SK-N-DZ (cell line): ENCODE results near the gene MT1HL1. TPM values are rescaled to one million over a fixed set of nuclear protein-coding genes. Genes with fewer than 3 reads are reported as not detected.

Experiments used
- DNase-seq: peaks from one replicate; pipeline ENCODE4 v3.0.0-alpha.2; 2015; ENCODE audit warnings: low spot score
- polyA plus RNA-seq, 2 experiments: library from polyadenylated mRNA; depleted of rRNA; stranded (reverse); fragments of >200 nt; gene quantifications; 2 replicates each; pipeline ENCODE4 v1.2.3, GENCODE V29; 2014

Gene MT1HL1
- not detected in 2 replicates for polyA plus RNA-seq (2014; cell fraction: cytosol; rRNA removed)
- polyA plus RNA-seq (2014; cell fraction: nucleus; rRNA removed), result not detected in 2 replicates

DNA sequence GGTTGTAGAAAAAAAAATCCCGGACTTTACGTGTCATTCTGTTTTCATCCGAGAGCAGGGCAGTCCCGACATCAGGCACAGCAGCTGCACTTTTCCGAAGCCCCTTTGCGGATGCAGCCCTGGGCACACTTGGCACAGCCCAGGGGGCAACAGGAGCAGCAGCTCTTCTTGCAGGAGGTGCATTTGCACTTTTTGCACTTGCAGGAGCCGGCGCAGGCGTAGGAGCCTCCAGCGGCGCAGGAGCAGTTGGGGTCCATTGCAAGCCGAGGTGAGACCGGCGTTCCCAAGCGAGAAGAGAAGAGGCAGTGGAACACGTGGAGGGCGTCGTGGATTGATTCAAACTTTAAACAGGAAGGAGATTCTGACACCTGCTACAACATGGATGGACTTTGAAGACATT, at the start of gene MT1HL1:
MT1HL1 (minus strand) TSS at position 326 of the 400 bp plus-strand sequence; CDS start at position 257, 69 bp downstream.
- DNase-seq, result no peak

DNA sequence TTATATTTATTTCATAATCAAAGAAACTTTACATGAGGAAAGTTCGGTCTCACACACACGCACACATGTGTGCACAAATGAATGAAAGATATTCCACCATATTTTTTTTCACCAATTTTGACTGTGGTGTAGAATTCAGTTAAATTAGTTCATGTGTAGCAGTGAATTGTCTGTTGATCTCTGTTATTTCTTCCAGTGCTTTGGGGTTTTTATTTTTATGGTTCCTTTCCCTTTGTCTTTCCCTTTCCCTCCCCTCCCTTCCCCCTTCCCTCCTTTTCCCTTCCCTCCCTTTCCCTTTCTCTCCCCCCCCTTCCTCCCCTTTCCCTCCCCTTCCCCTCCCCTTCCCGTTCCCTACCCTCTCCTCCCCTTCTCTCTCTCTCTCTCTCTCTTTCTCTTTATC, 46.7 kb upstream of the MT1HL1 start:
- no peak for DNase-seq

- DNase-seq, result no peak
Measured at GRCh38 chr1:237050185-237050584, 45.9 kb upstream of the MT1HL1 start.

DNA sequence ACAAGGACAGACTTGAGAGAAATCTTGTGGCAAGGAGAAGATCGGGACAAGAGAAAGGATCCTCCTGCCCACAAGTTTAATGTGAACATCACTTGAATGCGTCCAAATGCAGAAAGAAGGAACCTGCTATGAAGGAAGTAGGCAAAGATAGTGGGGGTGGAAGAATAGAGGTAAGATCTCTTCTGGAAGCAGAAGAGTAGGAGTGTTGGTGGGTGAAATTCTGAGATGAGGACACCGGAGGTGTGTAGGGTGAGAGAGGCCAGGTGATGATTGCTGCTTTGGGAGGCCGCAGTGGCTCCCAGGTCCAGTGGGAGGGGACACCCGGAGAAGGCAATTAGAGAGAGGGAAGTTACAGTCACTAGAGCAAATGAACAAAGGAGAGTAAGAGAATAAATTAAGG, 44.6 kb upstream of the MT1HL1 start:
- DNase-seq, result no peak

DNA sequence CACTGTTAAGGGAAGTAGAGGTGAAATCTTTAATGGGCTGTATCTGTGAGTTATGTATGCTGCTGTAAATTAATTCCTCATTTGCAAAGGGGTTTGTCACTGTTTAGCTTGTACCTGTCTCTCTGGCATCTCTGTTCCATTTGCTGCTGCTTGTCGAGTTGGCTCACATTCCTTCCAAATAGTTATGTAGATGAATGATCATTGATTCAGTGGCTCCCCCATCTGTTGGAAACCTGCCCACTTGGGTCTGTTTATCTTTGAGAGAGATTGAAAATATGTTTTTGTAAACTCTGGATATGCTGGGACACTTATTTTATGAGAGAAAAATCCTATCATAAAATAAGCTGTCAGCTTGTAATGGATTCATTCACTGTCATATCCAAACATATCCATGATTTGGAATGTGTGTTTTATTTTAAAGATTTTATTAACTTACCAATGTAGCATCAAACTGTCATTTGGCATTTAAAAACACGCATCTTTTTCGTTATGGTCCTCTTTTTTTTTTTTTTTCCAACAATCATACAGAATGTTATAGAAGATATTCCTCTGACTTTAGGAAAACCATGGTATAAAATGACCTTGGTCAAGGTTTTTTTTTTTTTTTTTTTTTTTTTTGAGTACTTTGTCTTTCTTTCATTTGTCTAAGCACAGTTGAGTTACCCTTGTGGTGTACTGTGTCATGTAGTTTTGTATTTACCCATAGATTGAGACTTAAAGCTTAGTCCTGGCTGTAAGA, 41.2 kb upstream of the MT1HL1 start:
- DNase-seq, result no peak

- peak; percentile 3 for DNase-seq
Measured at GRCh38 chr1:237043846-237044636, 39.8 kb upstream of the MT1HL1 start.

DNA sequence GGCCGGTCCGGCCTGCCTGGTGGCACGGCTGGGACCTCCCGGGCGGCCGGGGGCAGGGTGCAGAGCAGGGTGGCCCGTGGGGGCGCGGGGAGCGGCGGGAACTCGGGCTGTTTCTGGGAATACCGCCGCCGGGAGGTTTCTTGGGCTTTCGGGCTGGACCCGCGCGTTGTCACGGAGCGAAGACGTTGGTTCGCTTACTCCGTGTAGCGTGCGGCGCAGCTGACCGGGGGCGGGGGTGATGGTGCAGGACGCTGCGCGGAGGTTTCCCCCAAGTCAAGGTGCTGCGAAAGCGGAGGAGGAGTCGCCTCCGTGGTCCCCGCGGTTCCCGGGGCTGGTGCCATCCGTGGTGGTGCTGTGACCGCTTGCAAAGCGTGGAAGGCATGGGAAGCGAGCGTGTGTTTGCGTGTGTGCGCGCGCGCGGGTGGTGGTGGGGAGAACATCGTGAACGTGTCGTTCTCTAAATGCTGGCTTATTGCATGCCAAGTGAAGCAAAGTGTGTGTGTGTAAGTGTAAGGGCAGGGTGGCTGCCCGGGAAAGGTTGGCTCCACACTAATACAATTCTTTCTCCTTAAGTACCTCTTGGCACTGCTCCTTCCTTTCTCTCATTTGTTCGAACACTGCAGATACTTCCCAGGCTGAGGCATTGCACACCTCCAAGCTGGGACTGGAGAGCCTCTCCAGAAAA, 38.8 kb upstream of the MT1HL1 start:
- DNase-seq, result peak; percentile 12

DNA sequence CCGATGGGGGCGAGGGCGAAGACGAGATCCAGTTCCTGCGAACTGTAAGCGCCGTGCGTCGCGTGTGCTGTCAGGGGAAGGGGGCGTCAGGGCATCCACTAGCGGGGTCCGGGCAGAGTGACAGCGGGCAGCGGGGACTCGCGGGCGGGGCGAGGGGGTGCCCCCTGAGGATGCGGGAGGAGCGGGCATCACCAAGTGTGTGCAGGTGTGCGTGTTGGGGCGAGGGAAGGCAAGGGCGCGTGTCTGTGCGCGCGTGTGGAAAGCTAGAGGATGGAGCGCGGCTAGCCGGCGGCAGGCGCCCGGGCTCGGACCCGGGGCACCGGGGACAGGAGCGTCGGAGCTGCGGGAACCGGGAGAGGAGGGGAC, 38.3 kb upstream of the MT1HL1 start:
- no peak for DNase-seq

DNA sequence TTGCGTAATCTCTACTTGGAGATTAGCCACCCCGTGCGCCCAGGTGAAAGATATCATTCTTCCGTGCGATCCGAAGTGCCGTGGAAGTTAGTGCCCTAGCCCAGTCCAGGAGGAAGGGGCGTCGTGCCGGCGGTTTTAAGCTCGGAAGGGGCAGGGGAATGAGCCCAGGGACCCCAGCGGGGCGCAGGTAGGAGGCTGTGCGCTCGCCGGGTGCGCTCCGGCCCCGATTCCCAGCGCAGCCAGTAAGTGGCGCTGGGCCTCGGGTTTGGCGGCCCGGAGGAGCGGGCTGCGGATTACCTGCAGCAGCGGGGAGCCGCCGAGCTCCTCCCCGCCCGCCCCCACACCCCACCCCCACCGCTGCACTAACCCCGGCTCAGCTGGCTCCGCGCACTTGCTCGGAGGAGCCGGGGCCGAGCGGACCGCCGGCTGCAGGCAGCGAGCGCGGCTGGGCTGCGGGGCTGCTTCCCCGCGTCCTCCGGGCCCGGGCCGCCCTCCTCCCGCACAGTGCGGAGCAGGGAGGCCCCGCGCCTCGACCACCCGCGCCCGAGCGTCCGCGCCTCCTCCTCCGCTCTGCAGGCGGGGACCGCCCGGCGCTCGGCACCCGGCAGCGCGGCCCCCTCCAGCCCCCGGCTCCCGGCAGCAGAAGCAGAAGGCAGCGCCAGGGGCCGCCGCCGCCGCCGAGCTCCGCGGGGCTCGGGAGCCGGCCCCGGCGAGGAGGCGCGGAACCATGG, 37.7 kb upstream of the MT1HL1 start, which contains the start of gene RYR2:
RYR2 (plus strand) TSS at position 390 of the 731 bp plus-strand sequence; CDS start at position 728, 338 bp downstream.
- DNase-seq, result peak; percentile 52

DNA sequence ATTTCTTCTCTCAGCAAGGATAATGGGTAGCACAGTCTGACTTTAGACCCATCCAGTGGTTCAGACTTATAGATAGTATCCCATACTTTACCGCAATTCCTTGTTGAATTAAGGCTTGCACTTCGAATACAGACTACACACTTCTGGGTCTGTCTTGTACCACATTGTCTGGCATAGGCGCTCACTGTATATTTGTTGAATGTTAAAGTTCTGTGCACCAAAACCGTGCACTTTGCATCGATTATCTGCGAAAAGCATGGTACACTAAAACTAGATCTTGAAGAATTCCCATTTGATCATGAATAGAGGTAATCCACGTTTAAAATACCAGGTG, 37.2 kb upstream of the MT1HL1 start:
- DNase-seq, result no peak

DNA sequence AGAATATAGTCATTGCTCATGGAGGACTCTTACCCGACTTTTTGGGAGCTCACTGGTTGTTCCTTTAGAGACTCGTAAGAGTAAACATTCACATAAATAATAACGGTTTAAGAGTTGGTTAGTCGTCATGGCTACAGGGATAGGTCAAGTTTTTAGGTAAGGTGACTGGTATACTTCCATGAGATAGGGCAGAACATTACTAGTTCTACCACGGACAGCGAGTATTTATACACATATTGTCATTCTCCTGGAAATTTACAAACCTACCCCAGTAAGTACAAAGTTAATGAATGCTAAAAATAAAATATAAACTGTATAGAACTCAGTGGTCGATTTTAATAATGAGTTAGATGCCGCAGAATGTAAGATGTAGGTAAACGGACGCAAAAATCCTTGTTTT, 36.6 kb upstream of the MT1HL1 start:
- no peak for DNase-seq

GRCh38 chr1:237038211-237038610, 34.0 kb upstream of the MT1HL1 start:
- no peak for DNase-seq

GRCh38 chr1:237035759-237036158, 31.5 kb upstream of the MT1HL1 start:
- DNase-seq, result no peak

DNA sequence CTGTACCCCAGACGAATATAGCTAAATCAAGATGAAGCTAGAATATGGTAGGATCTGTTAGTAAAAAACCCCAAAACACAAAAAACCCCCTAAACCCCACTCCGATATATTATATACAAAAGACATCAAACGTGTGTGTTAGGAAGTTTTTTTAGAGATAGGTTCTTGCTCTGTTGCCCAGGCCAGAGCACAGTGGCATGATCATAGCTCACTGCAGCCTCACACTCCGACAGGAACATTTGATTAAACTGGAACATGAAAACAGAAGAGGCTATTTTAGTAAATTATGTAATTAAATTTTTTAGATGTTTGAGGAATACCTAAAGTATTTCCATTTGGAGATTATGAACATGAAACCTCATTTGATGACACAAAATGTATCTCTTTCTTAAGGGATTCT, 29.6 kb upstream of the MT1HL1 start:
- DNase-seq, result no peak

DNA sequence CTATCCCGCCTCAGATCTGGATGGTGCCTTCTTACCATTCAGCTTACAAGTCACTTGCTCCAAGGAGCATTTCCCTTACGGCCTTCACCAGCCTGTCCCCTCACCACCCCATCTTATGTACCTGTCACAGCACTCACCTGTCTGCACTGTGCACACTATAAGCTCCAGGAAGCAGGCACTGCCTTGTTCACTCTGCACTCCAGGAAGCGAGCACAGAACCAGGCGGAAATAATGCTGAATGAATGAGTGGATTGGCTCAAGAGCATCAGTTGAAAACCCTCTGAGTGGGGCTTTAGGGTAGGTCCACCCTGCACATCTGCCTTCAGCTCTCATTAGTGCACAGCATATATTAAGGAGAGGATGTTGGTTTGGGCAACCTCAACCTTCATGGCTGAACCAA, 28.8 kb upstream of the MT1HL1 start:
- no peak for DNase-seq

DNA sequence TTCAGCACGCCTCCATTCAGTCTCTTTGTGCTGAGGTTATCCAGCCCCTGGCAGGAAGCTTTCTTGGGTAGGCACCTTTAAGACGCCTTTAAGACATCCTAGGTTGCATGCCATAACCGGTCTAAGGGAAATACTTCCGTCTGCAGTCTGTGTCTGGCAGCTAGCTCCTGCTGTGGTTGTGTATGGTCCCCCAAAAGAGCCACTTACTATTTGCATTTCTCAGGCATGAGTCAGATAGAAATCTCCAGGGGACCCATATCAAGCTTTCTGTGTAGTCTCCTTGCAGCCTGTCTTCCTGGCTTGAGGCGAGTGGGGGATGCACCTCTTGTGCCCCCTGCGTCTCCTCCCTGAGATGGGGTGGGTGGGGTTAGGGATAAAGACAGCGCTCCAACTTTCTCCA, 27.8 kb upstream of the MT1HL1 start:
- DNase-seq, result no peak

GRCh38 chr1:237031480-237031879, 27.2 kb upstream of the MT1HL1 start:
- DNase-seq, result no peak

- no peak for DNase-seq
Measured at GRCh38 chr1:237029850-237030535, 25.8 kb upstream of the MT1HL1 start.

GRCh38 chr1:237029240-237029639, 25.0 kb upstream of the MT1HL1 start:
- no peak for DNase-seq

DNA sequence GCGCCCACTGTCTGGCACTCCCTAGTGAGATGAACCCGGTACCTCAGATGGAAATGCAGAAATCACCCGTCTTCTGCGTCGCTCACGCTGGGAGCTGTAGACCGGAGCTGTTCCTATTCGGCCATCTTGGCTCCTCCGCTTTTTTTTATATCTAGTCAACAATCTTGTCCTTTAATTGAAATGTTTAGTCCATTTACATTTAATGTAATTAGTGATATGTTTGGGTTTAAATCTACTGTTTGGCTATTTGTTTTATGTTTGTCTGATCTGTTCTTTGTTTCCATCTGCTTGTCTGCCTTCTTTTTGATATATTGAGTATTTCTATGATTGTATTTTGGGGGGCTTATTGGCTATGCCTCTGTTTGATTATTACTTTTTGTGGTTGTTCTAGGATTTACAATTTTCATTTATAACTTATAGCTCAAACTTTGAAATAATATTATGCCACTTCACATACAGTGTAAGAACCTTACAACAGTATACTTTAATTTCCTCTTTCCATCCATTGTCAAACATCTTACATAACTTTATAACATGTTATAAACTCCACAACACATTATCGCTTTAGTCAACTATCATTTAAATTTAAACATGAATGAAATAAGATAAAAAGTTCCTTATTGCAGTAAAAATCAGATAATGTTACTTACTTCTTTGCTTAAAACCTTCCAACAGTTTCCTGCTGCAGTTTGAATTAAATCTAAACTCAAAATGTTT, 21.3 kb upstream of the MT1HL1 start:
- no peak for DNase-seq
